Retinal pigment epithelial cell (primary cell): ENCODE results near the gene ZNF536.

Experiments used
- DNase-seq: peaks from one replicate; pipeline ENCODE4 v3.0.0-alpha.2; 2010; ENCODE audit warnings: low read depth
- H3K4me3 ChIP-seq: 2 replicates; pipeline ENCODE4 v1.5.1; 2011; ENCODE audit warnings: mild to moderate bottlenecking, low read length, control low read depth, moderate library complexity
- CTCF ChIP-seq: conservative IDR thresholded peaks from 2 replicates; pipeline ENCODE4 v1.5.1; 2011; ENCODE audit warnings: low read depth, low read length, control low read depth, inconsistent platforms

Gene ZNF536

GRCh38 chr19:30516111-30516510, 143.9 kb downstream of the ZNF536 start:
- TF ChIP-seq CTCF, result no peak
- DNase-seq, result no peak
- H3K4me3 ChIP-seq, result no peak overlapping the region

DNA sequence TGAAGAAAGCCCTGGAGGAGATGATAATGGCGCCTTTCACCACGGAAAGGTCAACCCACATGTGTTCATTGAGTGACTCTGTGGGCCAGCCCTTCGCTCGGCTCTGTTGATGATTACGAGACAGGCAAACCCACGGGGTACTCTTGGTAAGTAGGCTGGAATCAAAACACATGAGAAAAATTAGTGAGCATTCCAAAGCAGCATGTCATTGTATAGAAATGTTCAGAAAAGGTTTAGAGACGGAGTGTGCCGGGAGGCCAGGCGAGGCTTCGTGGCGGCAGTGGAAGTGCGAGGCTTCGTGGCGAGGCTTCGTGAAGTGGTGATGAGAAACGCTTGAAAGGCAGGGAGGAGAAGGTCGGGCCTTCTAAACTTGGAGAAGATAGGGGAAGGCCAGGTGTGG, 144.3 kb downstream of the ZNF536 start:
- H3K4me3 ChIP-seq, result no peak overlapping the region
- DNase-seq, result no peak

GRCh38 chr19:30518965-30519606, 146.9 kb downstream of the ZNF536 start:
- no peak for TF ChIP-seq CTCF
- H3K4me3 ChIP-seq, result no peak overlapping the region
- no peak for DNase-seq

More for the DNA sequence above, 144.3 kb downstream of the ZNF536 start:
- no peak for TF ChIP-seq CTCF

- DNase-seq, result no peak
- H3K4me3 ChIP-seq, result no peak overlapping the region
- TF ChIP-seq CTCF, result no peak
These were observed 147.5 kb downstream of the ZNF536 start for GRCh38 chr19:30519607-30520205.

GRCh38 chr19:30520735-30521479, 148.7 kb downstream of the ZNF536 start:
- no peak overlapping the region for H3K4me3 ChIP-seq
- no peak for TF ChIP-seq CTCF

GRCh38 chr19:30521937-30522336, 149.8 kb downstream of the ZNF536 start:
- DNase-seq, result no peak
- TF ChIP-seq CTCF, result no peak

More at GRCh38 chr19:30520735-30521479, 148.7 kb downstream of the ZNF536 start:
- DNase-seq, result no peak

More at GRCh38 chr19:30521937-30522336, 149.8 kb downstream of the ZNF536 start:
- H3K4me3 ChIP-seq, result no peak overlapping the region
